Measurements from ENCODE around the gene GRID2IP.
"Not testable (repeated sequence)": the region's sequence is repeated elsewhere in the genome, so short reads cannot be mapped to it uniquely, and the experiment has no call there.

Gene GRID2IP

GRCh38 chr7:6475433-6476186, 75.7 kb downstream of the GRID2IP start:
- TF ChIP-seq CTCF (IDR thresholded peaks at IDR 0.05): no peak
- Histone ChIP-seq H3K4me3 (no peak overlapping the region), H3K27ac (no peak overlapping the region)
- no peak for DNase-seq (ENCODE audit: low spot score)

GRCh38 chr7:6465862-6466261, 85.4 kb downstream of the GRID2IP start:
- no peak for TF ChIP-seq CTCF (IDR thresholded peaks at IDR 0.05)
- DNase-seq (ENCODE audit: low spot score): no peak

GRCh38 chr7:6463609-6464008, 87.7 kb downstream of the GRID2IP start:
- H3K4me3 ChIP-seq; DNase-seq (ENCODE audit: low spot score); H3K27ac ChIP-seq: not testable (repeated sequence)

More at GRCh38 chr7:6465862-6466261, 85.4 kb downstream of the GRID2IP start:
- no peak overlapping the region for H3K27ac ChIP-seq
- no peak overlapping the region for H3K4me3 ChIP-seq

- peak overlapping the region in 1 of 2 donors; percentile 2 for H3K27ac ChIP-seq
- DNase-seq (ENCODE audit: low spot score): no peak
- H3K4me3 ChIP-seq: no peak overlapping the region
- no peak for TF ChIP-seq CTCF (IDR thresholded peaks at IDR 0.05)
These were observed 89.2 kb downstream of the GRID2IP start for GRCh38 chr7:6461946-6462550.

GRCh38 chr7:6460990-6461584, 90.2 kb downstream of the GRID2IP start:
- no peak for DNase-seq (ENCODE audit: low spot score)
- Histone ChIP-seq H3K27ac (no peak overlapping the region), H3K4me3 (no peak overlapping the region)
- TF ChIP-seq CTCF (IDR thresholded peaks at IDR 0.05): no peak

- H3K27ac ChIP-seq: no peak overlapping the region
- no peak overlapping the region for H3K4me3 ChIP-seq
- DNase-seq (ENCODE audit: low spot score): no peak
- no peak for TF ChIP-seq CTCF (IDR thresholded peaks at IDR 0.05)
These were observed 91.0 kb downstream of the GRID2IP start for GRCh38 chr7:6460303-6460702.

GRCh38 chr7:6458676-6459075, 92.6 kb downstream of the GRID2IP start:
- not testable (repeated sequence) for DNase-seq (ENCODE audit: low spot score); H3K4me3 ChIP-seq; H3K27ac ChIP-seq

- no peak overlapping the region for H3K27ac ChIP-seq
- no peak for TF ChIP-seq CTCF (IDR thresholded peaks at IDR 0.05)
- no peak overlapping the region for H3K4me3 ChIP-seq
- no peak for DNase-seq (ENCODE audit: low spot score)
These were observed 97.5 kb downstream of the GRID2IP start for GRCh38 chr7:6453734-6454133.

Data from coronary artery (tissue), 2 donors.